GM12878 (cell line): ENCODE data around the gene EEF1A2. TPM values are rescaled to one million over a fixed set of nuclear protein-coding genes. Genes with fewer than 3 reads are reported as not detected.
A peak's percentile ranks its signal among the peaks of the same experiment; 100 is the strongest.

Experiments used
- ATAC-seq: fragments of 200-7000 bp; cut with Tn5 transposase; 3 replicates; pipeline ENCODE4 v1.9.1; 2020; ENCODE audit warnings: mild to moderate bottlenecking, moderate library complexity
- BruUV-seq: library from RNA; stranded (reverse); fragments of 400-500 nt; replicated peaks from 2 replicates; lab custom pipeline; 2021; lab: Mats Ljungman, UMichigan
- CTCF ChIA-PET: fragments of 300-600 bp; sonication (Branson Sonifier 250); formaldehyde crosslinking; extraction: SDS; loops from one replicate; lab custom pipeline; 2021; ENCODE audit warnings: inconsistent platforms; lab: Yijun Ruan, JAX
- POLR2A ChIA-PET: fragments of 350-600 bp; formaldehyde crosslinking; extraction: SDS; loops from one replicate; lab custom pipeline; 2021; ENCODE audit warnings: inconsistent platforms; lab: Charles Lee
- RAD21 ChIA-PET: fragments of 300-600 bp; sonication (Branson Sonifier 250); formaldehyde crosslinking; loops from one replicate; lab custom pipeline; 2023; ENCODE audit warnings: antibody characterized with exemption; ENCODE audit not compliant: unreplicated experiment; lab: Charles Lee
- SMC1A ChIA-PET: fragments of 300-600 bp; sonication (Branson Sonifier 250); formaldehyde crosslinking; loops from one replicate; lab custom pipeline; 2023; ENCODE audit not compliant: unreplicated experiment, uncharacterized antibody; lab: Charles Lee
- DNase-seq: peaks from one replicate; pipeline ENCODE4 v3.0.0-alpha.2; 2011; ENCODE audit warnings: low read depth, low spot score
- FAIRE-seq: peaks from 3 replicates; lab custom pipeline; 2011; peaks lifted over from hg19 to GRCh38; lab: Jason Lieb, UNC
- H2AFZ ChIP-seq: 2 replicates; pipeline ENCODE4 v1.6.0; 2011; ENCODE audit warnings: low read depth, low read length, control low read depth; ENCODE audit not compliant: control insufficient read depth
- H3K27ac ChIP-seq: 2 replicates; pipeline ENCODE4 v1.5.1; 2011; ENCODE audit warnings: control low read depth; ENCODE audit not compliant: control insufficient read depth, insufficient read depth
- H3K27me3 ChIP-seq, 2 experiments: replicated peaks in 1 of 2; 2 replicates each; pipeline versions ENCODE4 v1.6.0 to v1.6.1; 2011; ENCODE audit warnings: low read length in 1 of 2; ENCODE audit not compliant: control insufficient read depth in 2 of 2, insufficient read depth in 2 of 2
- H3K36me3 ChIP-seq, 2 experiments: 2 replicates each; pipeline ENCODE4 v1.5.1; 2011; ENCODE audit warnings: low read length in 1 of 2; ENCODE audit not compliant: control insufficient read depth in 2 of 2, insufficient read depth in 2 of 2
- H3K4me1 ChIP-seq: 2 replicates; pipeline ENCODE4 v1.6.1; 2011; ENCODE audit warnings: mild to moderate bottlenecking, low read length, moderate library complexity, mixed read lengths; ENCODE audit not compliant: control insufficient read depth, insufficient read depth
- H3K4me2 ChIP-seq: 2 replicates; pipeline ENCODE4 v1.6.0; 2011; ENCODE audit warnings: control low read depth; ENCODE audit not compliant: control insufficient read depth, insufficient read depth
- H3K4me3 ChIP-seq: fragments of 200-600 bp; sonication (generic); 2 replicates; pipeline ENCODE4 v1.5.1; 2016
- H3K79me2 ChIP-seq: 2 replicates; pipeline ENCODE4 v1.6.0; 2011; ENCODE audit warnings: low read length; ENCODE audit not compliant: control insufficient read depth, insufficient read depth
- H3K9ac ChIP-seq: 2 replicates; pipeline ENCODE4 v1.8.0; 2011; ENCODE audit warnings: low read length, control low read depth, mixed read lengths; ENCODE audit not compliant: control insufficient read depth, insufficient read depth
- H3K9me3 ChIP-seq: replicated peaks from 3 replicates; pipeline ENCODE4 v1.5.1; 2011; ENCODE audit warnings: mild to moderate bottlenecking, low read length; ENCODE audit not compliant: control insufficient read depth, insufficient read depth
- H4K20me1 ChIP-seq: 2 replicates; pipeline ENCODE4 v1.6.0; 2011; ENCODE audit not compliant: control insufficient read depth, insufficient read depth
- DPF2 ChIP-seq: fragments of 450-650 bp; IDR thresholded peaks from 2 replicates; pipeline ENCODE4 v1.6.1; 2017; ENCODE audit warnings: mild to moderate bottlenecking
- FOXK2 ChIP-seq: fragments of 450-650 bp; IDR thresholded peaks from 2 replicates; pipeline ENCODE4 v1.6.1; 2017; ENCODE audit warnings: mild to moderate bottlenecking, moderate library complexity
- IKZF1 ChIP-seq: fragments of 450-650 bp; conservative IDR thresholded peaks from 2 replicates; pipeline ENCODE4 v1.6.1; 2017; ENCODE audit warnings: antibody characterized with exemption, mild to moderate bottlenecking
- JUNB ChIP-seq: IDR thresholded peaks from 2 replicates; pipeline ENCODE4 v1.6.1; 2016; ENCODE audit warnings: antibody characterized with exemption, mild to moderate bottlenecking
- KLF5 ChIP-seq: fragments of 450-650 bp; IDR thresholded peaks from 2 replicates; pipeline ENCODE4 v1.6.1; 2014; ENCODE audit warnings: mild to moderate bottlenecking; ENCODE audit not compliant: partially characterized antibody
- LARP7 ChIP-seq: fragments of 450-650 bp; IDR thresholded peaks from 2 replicates; pipeline ENCODE4 v1.6.1; 2017; ENCODE audit warnings: mild to moderate bottlenecking
- MTA2 ChIP-seq: fragments of 450-650 bp; IDR thresholded peaks from 2 replicates; pipeline ENCODE4 v1.6.1; 2016; ENCODE audit warnings: low read depth, mild to moderate bottlenecking, moderate library complexity
- NFYB ChIP-seq: IDR thresholded peaks from 2 replicates; pipeline ENCODE4 v1.6.1; 2011; ENCODE audit warnings: low read depth, mild to moderate bottlenecking, low read length, improper control_type of control experiment, moderate library complexity; ENCODE audit not compliant: insufficient read depth
- POLR2A ChIP-seq: IDR thresholded peaks from 2 replicates; pipeline ENCODE4 v1.6.1; 2011; ENCODE audit warnings: low read depth, mild to moderate bottlenecking, low read length
- SMAD1 ChIP-seq: fragments of 450-650 bp; IDR thresholded peaks from 2 replicates; pipeline ENCODE4 v1.6.1; 2018; ENCODE audit warnings: mild to moderate bottlenecking, low read depth; ENCODE audit not compliant: partially characterized antibody
- TARDBP ChIP-seq: IDR thresholded peaks from 2 replicates; pipeline ENCODE4 v1.6.1; 2016; ENCODE audit warnings: borderline replicate concordance
- TBL1XR1 ChIP-seq: IDR thresholded peaks from 2 replicates; pipeline ENCODE4 v1.6.1; 2012; ENCODE audit warnings: low read depth, low read length, improper control_type of control experiment
- TCF7 ChIP-seq: IDR thresholded peaks from 2 replicates; pipeline ENCODE4 v1.6.1; 2014; ENCODE audit warnings: antibody characterized with exemption, borderline replicate concordance
- WGBS: methylation state at CpG from one replicate; pipeline ENCODE4 v1.1.6; 2016; ENCODE audit warnings: low lambda C conversion rate; ENCODE audit not compliant: insufficient replicate concordance, insufficient coverage; ENCODE audit errors: missing lambda C conversion rate; 5-methylcytosine and 5-hydroxymethylcytosine counted together
- in situ Hi-C: fragments of 300-500 bp; cut with MboI; formaldehyde crosslinking; loops from 9 replicates; pipeline ENCODE4 v1.14.3; 2018; ENCODE audit warnings: mixed read lengths
- intact Hi-C: fragments of 100-400 bp; cut with micrococcal nuclease; formaldehyde crosslinking; loops from one replicate; pipeline ENCODE4 v1.14.2; 2022; ENCODE audit not compliant: unreplicated experiment
- polyA plus RNA-seq, 11 experiments: library from polyadenylated mRNA; depleted of rRNA in 4 of 11; unstranded in 6 of 11; stranded (reverse) in 5 of 11; fragments of >200 nt; fragmentation: Nextera tagmentation in 4 of 11; fragmentation: Illumina TruSeq in 1 of 11; extraction: Ambion mirVana in 4 of 11; extraction: Trizol in 1 of 11; gene quantifications; 1 replicate in 1 of 11; 2 replicates in 10 of 11; pipeline versions ENCODE4 v1.2.1 to v1.2.3, GENCODE V29; 2011 to 2016; ENCODE audit warnings: inconsistent platforms in 2 of 11, missing spikeins in 2 of 11, low read depth in 1 of 11
- total RNA-seq, 4 experiments: library from RNA; depleted of rRNA in 3 of 4; stranded (reverse); fragments of >200 nt in 3 of 4; fragmentation: Illumina TruSeq in 1 of 4; extraction: Trizol in 1 of 4; gene quantifications; 2 replicates each; pipeline versions ENCODE4 v1.2.1 to v1.2.3, GENCODE V29; 2013 to 2021
- TF ChIP-seq, protein P1 (sequence below): fragments of 450-650 bp; IDR thresholded peaks from 2 replicates; pipeline ENCODE4 v1.6.1; 2017; ENCODE audit warnings: mild to moderate bottlenecking
- TF ChIP-seq, protein P2 (sequence below): fragments of 450-650 bp; IDR thresholded peaks from 2 replicates; pipeline ENCODE4 v1.6.1; 2014; ENCODE audit warnings: mild to moderate bottlenecking

The EEF1A2 gene
- total and polyA plus RNA-seq, 10 of the 15 experiments (the other 5 are each of a cell fraction or from before 2014, with no cell fraction given) = 0.56 TPM; not detected in 9

DNA sequence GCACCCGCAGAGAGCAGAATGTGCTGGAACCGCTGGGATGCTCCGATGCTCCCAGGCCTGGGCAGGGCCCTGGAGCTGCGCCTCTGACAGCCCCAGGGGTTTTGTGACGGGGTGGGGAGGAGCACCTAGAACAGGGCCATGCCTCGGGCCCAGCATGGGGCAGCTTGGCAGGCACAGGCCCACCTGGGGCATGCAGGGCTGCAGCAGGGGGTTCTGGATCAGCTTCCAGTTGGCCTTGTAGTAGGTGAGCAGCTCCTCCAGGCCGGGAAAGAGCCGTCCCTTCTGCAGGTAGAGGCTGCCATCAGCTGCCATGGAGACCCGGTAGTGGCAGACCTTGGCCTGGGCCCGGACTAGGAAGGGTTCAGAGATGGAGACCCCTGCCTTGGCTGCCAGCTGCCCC lies 44.2 kb upstream of the EEF1A2 start:
- DNase-seq (no peak), ATAC-seq (peak; percentile 3; the same call in 2 of the 3 replicates)

DNA sequence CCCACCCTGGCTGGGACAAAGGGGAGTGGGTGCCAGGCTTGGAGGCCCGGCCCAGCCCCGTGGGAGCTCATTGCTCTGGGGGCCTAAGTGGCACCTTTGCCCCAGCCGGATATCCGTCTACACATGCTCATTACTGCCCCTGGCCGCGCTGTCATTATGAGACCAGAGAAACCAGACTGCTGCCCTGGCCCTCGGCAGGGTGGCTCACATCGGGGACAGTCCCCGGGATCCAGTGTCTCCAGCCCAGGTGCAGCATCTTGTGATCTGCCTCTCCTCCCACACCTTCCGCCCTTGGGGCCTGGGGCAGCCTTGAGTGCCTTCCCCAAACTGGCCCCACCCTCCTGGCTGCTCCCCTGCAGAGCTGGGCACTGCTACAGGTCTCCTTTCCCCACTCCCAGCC lies 43.8 kb upstream of the EEF1A2 start:
- DNase-seq = no peak
- H4K20me1 ChIP-seq = no peaks in the 10 kb centered on the region
- no peak overlapping the region for H3K4me3 ChIP-seq
- FAIRE-seq = no peak
- RAD21 ChIA-PET = interaction anchor here (0.6 to 1.7 kb wide), 6 partner anchors 10 to 322 kb away, joined by 3 to 9 read pairs (median 3); partner anchors contain the start of gene HELZ2
- in situ Hi-C loops = no loop called here
- no peaks in the 10 kb centered on the region for H3K9me3 ChIP-seq
- no peak overlapping the region for H2AFZ ChIP-seq
- SMC1A ChIA-PET = interaction anchor here (1.2 kb wide), 1 partner anchor 99 kb away, joined by 4 read pairs; no protein-coding TSS in a partner anchor
- CTCF ChIA-PET = interaction anchor here (1.0 to 1.3 kb wide), 3 partner anchors 10 to 31 kb away, joined by 3 to 9 read pairs (median 4); partner anchors contain the start of gene HELZ2
- H3K4me2 ChIP-seq = no peak overlapping the region; the same call in 1 of the 2 replicates
- H3K9ac ChIP-seq = no peak overlapping the region
- ATAC-seq = peak; percentile 52
- no TSS peak for BruUV-seq
- H3K27me3 ChIP-seq = no peaks in the 10 kb centered on the region
- H3K36me3 ChIP-seq = no peaks in the 10 kb centered on the region
- intact Hi-C loops = no loop called here
- H3K79me2 ChIP-seq = no peaks in the 10 kb centered on the region
- POLR2A ChIA-PET = interaction anchor here (0.6 to 1.5 kb wide), 7 partner anchors 9 to 258 kb away, joined by 3 to 5 read pairs (median 3); partner anchors contain the start of gene PPDPF
- peaks cover 18% of the 10 kb centered on the region; the same call in 1 of the 2 replicates for H3K4me1 ChIP-seq
- WGBS = 0% methylated on average over 10 of the region's 10 CpGs
- H3K27ac ChIP-seq = no peak overlapping the region; the same call in 1 of the 2 replicates
- no peak for TF ChIP-seq NFYB
- no peak for TF ChIP-seq JUNB
- TF ChIP-seq POLR2A = 0 out of 2 replicates have a peak, but pooled peaks have one; percentile 36
- TF ChIP-seq, protein P1, sequence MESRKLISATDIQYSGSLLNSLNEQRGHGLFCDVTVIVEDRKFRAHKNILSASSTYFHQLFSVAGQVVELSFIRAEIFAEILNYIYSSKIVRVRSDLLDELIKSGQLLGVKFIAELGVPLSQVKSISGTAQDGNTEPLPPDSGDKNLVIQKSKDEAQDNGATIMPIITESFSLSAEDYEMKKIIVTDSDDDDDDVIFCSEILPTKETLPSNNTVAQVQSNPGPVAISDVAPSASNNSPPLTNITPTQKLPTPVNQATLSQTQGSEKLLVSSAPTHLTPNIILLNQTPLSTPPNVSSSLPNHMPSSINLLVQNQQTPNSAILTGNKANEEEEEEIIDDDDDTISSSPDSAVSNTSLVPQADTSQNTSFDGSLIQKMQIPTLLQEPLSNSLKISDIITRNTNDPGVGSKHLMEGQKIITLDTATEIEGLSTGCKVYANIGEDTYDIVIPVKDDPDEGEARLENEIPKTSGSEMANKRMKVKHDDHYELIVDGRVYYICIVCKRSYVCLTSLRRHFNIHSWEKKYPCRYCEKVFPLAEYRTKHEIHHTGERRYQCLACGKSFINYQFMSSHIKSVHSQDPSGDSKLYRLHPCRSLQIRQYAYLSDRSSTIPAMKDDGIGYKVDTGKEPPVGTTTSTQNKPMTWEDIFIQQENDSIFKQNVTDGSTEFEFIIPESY = no peak
- TF ChIP-seq TCF7 = no peak
- TF ChIP-seq FOXK2 = no peak
- TF ChIP-seq, protein P2, sequence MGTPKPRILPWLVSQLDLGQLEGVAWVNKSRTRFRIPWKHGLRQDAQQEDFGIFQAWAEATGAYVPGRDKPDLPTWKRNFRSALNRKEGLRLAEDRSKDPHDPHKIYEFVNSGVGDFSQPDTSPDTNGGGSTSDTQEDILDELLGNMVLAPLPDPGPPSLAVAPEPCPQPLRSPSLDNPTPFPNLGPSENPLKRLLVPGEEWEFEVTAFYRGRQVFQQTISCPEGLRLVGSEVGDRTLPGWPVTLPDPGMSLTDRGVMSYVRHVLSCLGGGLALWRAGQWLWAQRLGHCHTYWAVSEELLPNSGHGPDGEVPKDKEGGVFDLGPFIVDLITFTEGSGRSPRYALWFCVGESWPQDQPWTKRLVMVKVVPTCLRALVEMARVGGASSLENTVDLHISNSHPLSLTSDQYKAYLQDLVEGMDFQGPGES = no peak

More for the DNA sequence above, 44.2 kb upstream of the EEF1A2 start:
- Histone ChIP-seq H3K4me1 (peaks cover 18% of the 10 kb centered on the region; the same call in 1 of the 2 replicates), H3K36me3 (no peaks in the 10 kb centered on the region), H2AFZ (no peak overlapping the region), H3K9me3 (no peaks in the 10 kb centered on the region), H4K20me1 (no peaks in the 10 kb centered on the region), H3K27me3 (no peaks in the 10 kb centered on the region), H3K4me3 (no peak overlapping the region), H3K79me2 (no peaks in the 10 kb centered on the region), H3K27ac (no peak overlapping the region), H3K9ac (no peak overlapping the region), H3K4me2 (no peak overlapping the region)
- in situ Hi-C loops = no loop called here
- ChIA-PET SMC1A (interaction anchor here (1.2 kb wide), 1 partner anchor 99 kb away, joined by 4 read pairs; no protein-coding TSS in a partner anchor), RAD21 (interaction anchor here (0.6 to 1.7 kb wide), 5 partner anchors 10 to 321 kb away, joined by 3 to 9 read pairs (median 3); no protein-coding TSS in a partner anchor), POLR2A (interaction anchor here (0.6 to 1.5 kb wide), 6 partner anchors 9 to 258 kb away, joined by 3 to 5 read pairs (median 3); partner anchors contain the start of gene PPDPF), CTCF (interaction anchor here (1.2 to 1.3 kb wide), 2 partner anchors 9 to 12 kb away, joined by 4 to 9 read pairs; no protein-coding TSS in a partner anchor)
- intact Hi-C loops = no loop called here
- no peak for TF ChIP-seq SMAD1
- TF ChIP-seq TARDBP = no peak
- TF ChIP-seq DPF2 = peak; percentile 13; the same call in 1 of the 2 replicates
- no peak for TF ChIP-seq KLF5
- TF ChIP-seq NFYB = no peak
- no peak for TF ChIP-seq MTA2
- peak; percentile 2; the same call in 1 of the 2 replicates for TF ChIP-seq LARP7
- no peak for TF ChIP-seq JUNB
- TF ChIP-seq TBL1XR1 = no peak
- TF ChIP-seq IKZF1 = 0 out of 2 replicates have a peak, but pooled peaks have one; percentile 36
- no TSS peak for BruUV-seq
- FAIRE-seq = no peak
- WGBS = 26% methylated on average over 10 of the region's 10 CpGs
